DMS153 treated with DMSO at 0.1 percent for 48 hours (cell line): Measurements from ENCODE around the gene POU6F1.

Experiments
- DNase-seq: peaks from one replicate; lab custom pipeline; 2025; ENCODE audit not compliant: unreplicated experiment; lab: John Stamatoyannopoulos, UW

Gene POU6F1

GRCh38 chr12:51198568-51199365 is 19.1 kb downstream of the POU6F1 start:
- no peak for DNase-seq

- no peak for DNase-seq
Measured at GRCh38 chr12:51197736-51198567, 19.9 kb downstream of the POU6F1 start.

GRCh38 chr12:51196547-51196946 is 21.3 kb downstream of the POU6F1 start:
- no peak for DNase-seq

- DNase-seq, result no peak
Measured at GRCh38 chr12:51195841-51196240, 22.0 kb downstream of the POU6F1 start.

GRCh38 chr12:51192284-51192671 is 25.6 kb downstream of the POU6F1 start:
- no peak for DNase-seq

- no peak for DNase-seq
Measured at GRCh38 chr12:51191516-51192283, 26.2 kb downstream of the POU6F1 start.

- no peak for DNase-seq
Measured at GRCh38 chr12:51190820-51191219, 27.0 kb downstream of the POU6F1 start.

GRCh38 chr12:51189790-51190355 is 28.0 kb downstream of the POU6F1 start:
- DNase-seq, result no peak

- no peak for DNase-seq
Measured at GRCh38 chr12:51188359-51189051, 29.4 kb downstream of the POU6F1 start.

GRCh38 chr12:51187370-51187987 is 30.4 kb downstream of the POU6F1 start:
- DNase-seq, result no peak

GRCh38 chr12:51186465-51187085 is 31.3 kb downstream of the POU6F1 start:
- no peak for DNase-seq

GRCh38 chr12:51185171-51185717 is 32.6 kb downstream of the POU6F1 start:
- no peak for DNase-seq

- peak; percentile 42 for DNase-seq
Measured at GRCh38 chr12:51183816-51184215, 34.0 kb downstream of the POU6F1 start.

GRCh38 chr12:51183349-51183748 is 34.5 kb downstream of the POU6F1 start:
- DNase-seq, result no peak

GRCh38 chr12:51181558-51181957 is 36.3 kb downstream of the POU6F1 start:
- DNase-seq, result no peak

GRCh38 chr12:51177897-51178296 is 40.0 kb downstream of the POU6F1 start:
- DNase-seq, result no peak

GRCh38 chr12:51174501-51174900 is 43.4 kb downstream of the POU6F1 start:
- DNase-seq, result no peak

- DNase-seq, result peak; percentile 82
Measured at GRCh38 chr12:51172515-51173431, 45.1 kb downstream of the POU6F1 start, which contains the start of gene TFCP2. Gene TFCP2, minus strand, starts transcription at chr12:51173135. Its CDS starts 713 bp downstream, at chr12:51172422.
